Measurements from ENCODE around the gene FOXE1.

- TF ChIP-seq EZH2 (conservative IDR thresholded peaks at IDR 0.05; ENCODE audit: low read depth, low read length) (no peak), CTCF (CRISPR knock-in tag; IDR thresholded peaks at IDR 0.05) (no peak), ZBTB37 (CRISPR knock-in tag; IDR thresholded peaks at IDR 0.05) (no peak), POLR2AphosphoS2 (IDR thresholded peaks at IDR 0.05; ENCODE audit: low read depth, low read length) (no peak), ZNF101 (CRISPR knock-in tag; IDR thresholded peaks at IDR 0.05; ENCODE audit: borderline replicate concordance, low read depth) (no peak), MAZ (IDR thresholded peaks at IDR 0.05; ENCODE audit: borderline replicate concordance, low read depth, low read length) (no peak), MAZ (CRISPR knock-in tag; IDR thresholded peaks at IDR 0.05; ENCODE audit: low read depth) (no peak), NR1H2 (CRISPR knock-in tag; IDR thresholded peaks at IDR 0.05; ENCODE audit: borderline replicate concordance, low read depth) (no peak), REST (IDR thresholded peaks at IDR 0.05; ENCODE audit: borderline replicate concordance in 1 of 2, low read depth in 1 of 2, low read length in 2 of 2) (no peak), POLR2G (IDR thresholded peaks at IDR 0.05; ENCODE audit: low read depth, low read length) (no peak)
- TF ChIP-seq, protein P1, sequence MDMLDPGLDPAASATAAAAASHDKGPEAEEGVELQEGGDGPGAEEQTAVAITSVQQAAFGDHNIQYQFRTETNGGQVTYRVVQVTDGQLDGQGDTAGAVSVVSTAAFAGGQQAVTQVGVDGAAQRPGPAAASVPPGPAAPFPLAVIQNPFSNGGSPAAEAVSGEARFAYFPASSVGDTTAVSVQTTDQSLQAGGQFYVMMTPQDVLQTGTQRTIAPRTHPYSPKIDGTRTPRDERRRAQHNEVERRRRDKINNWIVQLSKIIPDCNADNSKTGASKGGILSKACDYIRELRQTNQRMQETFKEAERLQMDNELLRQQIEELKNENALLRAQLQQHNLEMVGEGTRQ (IDR thresholded peaks at IDR 0.05; ENCODE audit: low read depth, low read length): no peak
- TF ChIP-seq, protein P1 (CRISPR knock-in tag; IDR thresholded peaks at IDR 0.05; ENCODE audit: borderline replicate concordance): no peak
Measured at GRCh38 chr9:97868859-97869258, 15.8 kb downstream of the FOXE1 start.
